Upper lobe of left lung (tissue), 6 donors: ENCODE data around the gene MAGT1. TPM values are rescaled to one million over a fixed set of nuclear protein-coding genes. Genes with fewer than 3 reads are reported as not detected.
"Not testable (repeated sequence)": the region's sequence is repeated elsewhere in the genome, so short reads cannot be mapped to it uniquely, and the experiment has no call there.

Experiments used
- ATAC-seq, 2 donors: fragments of 200-7000 bp; cut with Tn5 transposase; one replicate each; pipeline ENCODE4 v1.9.1; 2022; ENCODE audit warnings: mild to moderate bottlenecking in 2 of 2, moderate library complexity in 2 of 2; ENCODE audit not compliant: low FRiP score in 2 of 2
- DNase-seq, 2 donors: peaks; one replicate each; pipeline ENCODE4 v3.0.0-alpha.2; 2019 to 2020
- H3K27ac ChIP-seq, 4 donors: fragments of 200-600 bp; sonication (generic); one replicate each; pipeline ENCODE4 v1.5.1; 2016 to 2019
- H3K27me3 ChIP-seq, 4 donors: fragments of 200-600 bp; sonication (generic); one replicate each; pipeline ENCODE4 v1.5.1; 2017 to 2019
- H3K36me3 ChIP-seq, 4 donors: fragments of 200-600 bp; sonication (generic); one replicate each; pipeline ENCODE4 v1.5.1; 2016 to 2019
- H3K4me1 ChIP-seq, 4 donors: fragments of 200-600 bp; sonication (generic); one replicate each; pipeline ENCODE4 v1.5.1; 2018 to 2019
- H3K4me3 ChIP-seq, 4 donors: fragments of 200-600 bp; sonication (generic); one replicate each; pipeline ENCODE4 v1.5.1; 2017 to 2019; ENCODE audit warnings: mild to moderate bottlenecking in 2 of 4, moderate library complexity in 1 of 4
- H3K9me3 ChIP-seq, 4 donors: fragments of 200-600 bp; sonication (generic); one replicate each; pipeline ENCODE4 v1.5.1; 2018 to 2019
- EP300 ChIP-seq, 4 donors: sonication (generic); formaldehyde crosslinking; IDR thresholded peaks; one replicate each; pipeline ENCODE4 v1.5.1; 2017; ENCODE audit warnings: antibody characterized with exemption in 4 of 4, control low read depth in 2 of 4
- POLR2A ChIP-seq, 4 donors: fragments of 450-650 bp; IDR thresholded peaks; one replicate each; pipeline ENCODE4 v1.5.1; 2016 to 2017; ENCODE audit warnings: antibody characterized with exemption in 4 of 4, mild to moderate bottlenecking in 2 of 4
- POLR2AphosphoS5 ChIP-seq, 2 donors: sonication (generic); formaldehyde crosslinking; IDR thresholded peaks; one replicate each; pipeline ENCODE4 v1.5.1; 2017; ENCODE audit warnings: antibody characterized with exemption in 2 of 2
- WGBS, 2 donors: methylation state at CpG; one replicate each; pipeline ENCODE4 v1.1.5; 2017 to 2018; 5-methylcytosine and 5-hydroxymethylcytosine counted together
- total RNA-seq, 6 donors: library from RNA; depleted of rRNA in 4 of 6; stranded (reverse); fragments of >200 nt in 4 of 6; gene quantifications; one replicate each; pipeline versions ENCODE4 v1.1.0 to v1.2.1, GENCODE V29; 2016 to 2021
- TF ChIP-seq, protein P1 (sequence below), 6 experiments: fragments of 450-650 bp in 4 of 6; fragments of 200-600 bp in 2 of 6; sonication (generic) in 2 of 6; IDR thresholded peaks; one replicate each; pipeline ENCODE4 v1.5.1; 2016 to 2019; ENCODE audit warnings: antibody characterized with exemption in 6 of 6
- donor health status: DM: no; HTN: no; CAD: no; lungs with moderate emphysema.
- donor health status: DM: no; HTN: yes; CAD: no; lungs with severe emphysema.

MAGT1 gene
- total RNA-seq, 6 donors from 2014 or later = 26.2 to 68.2 (median 51.7) TPM

DNA sequence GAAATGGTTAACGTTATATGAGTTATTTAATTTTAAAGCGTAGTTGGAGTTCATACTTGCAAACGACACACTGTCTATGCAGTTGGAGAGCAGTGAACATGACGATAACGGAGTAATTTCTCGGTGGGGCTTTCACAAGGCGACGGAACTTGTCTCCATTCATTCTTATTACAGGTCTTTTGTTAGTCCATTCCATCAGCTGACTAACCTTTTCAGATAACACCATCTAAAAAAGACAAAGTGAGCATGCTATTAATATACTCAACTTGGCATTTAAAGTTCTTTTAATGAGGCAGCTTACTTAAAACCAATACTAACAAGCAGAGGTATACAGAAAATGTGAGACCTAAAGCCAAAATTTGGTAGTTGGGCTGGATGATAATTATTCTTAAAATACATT is 19.9 kb downstream of the MAGT1 start:
- ATAC-seq (no peak), DNase-seq (no peak)
- H3K27ac ChIP-seq = no peak overlapping the region
- peaks cover 0 to 23% (median 6%) of the 10 kb centered on the region in 4 donors for H3K36me3 ChIP-seq
- 94 to 97% methylated on average over 8 of the region's 8 CpGs for WGBS, 2 donors
- no peak for TF ChIP-seq POLR2AphosphoS5 (IDR thresholded peaks at IDR 0.05)
- no peak for TF ChIP-seq POLR2A (IDR thresholded peaks at IDR 0.05)
- TF ChIP-seq, protein P1, sequence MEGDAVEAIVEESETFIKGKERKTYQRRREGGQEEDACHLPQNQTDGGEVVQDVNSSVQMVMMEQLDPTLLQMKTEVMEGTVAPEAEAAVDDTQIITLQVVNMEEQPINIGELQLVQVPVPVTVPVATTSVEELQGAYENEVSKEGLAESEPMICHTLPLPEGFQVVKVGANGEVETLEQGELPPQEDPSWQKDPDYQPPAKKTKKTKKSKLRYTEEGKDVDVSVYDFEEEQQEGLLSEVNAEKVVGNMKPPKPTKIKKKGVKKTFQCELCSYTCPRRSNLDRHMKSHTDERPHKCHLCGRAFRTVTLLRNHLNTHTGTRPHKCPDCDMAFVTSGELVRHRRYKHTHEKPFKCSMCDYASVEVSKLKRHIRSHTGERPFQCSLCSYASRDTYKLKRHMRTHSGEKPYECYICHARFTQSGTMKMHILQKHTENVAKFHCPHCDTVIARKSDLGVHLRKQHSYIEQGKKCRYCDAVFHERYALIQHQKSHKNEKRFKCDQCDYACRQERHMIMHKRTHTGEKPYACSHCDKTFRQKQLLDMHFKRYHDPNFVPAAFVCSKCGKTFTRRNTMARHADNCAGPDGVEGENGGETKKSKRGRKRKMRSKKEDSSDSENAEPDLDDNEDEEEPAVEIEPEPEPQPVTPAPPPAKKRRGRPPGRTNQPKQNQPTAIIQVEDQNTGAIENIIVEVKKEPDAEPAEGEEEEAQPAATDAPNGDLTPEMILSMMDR (IDR thresholded peaks at IDR 0.05) = no peak
- TF ChIP-seq EP300 (IDR thresholded peaks at IDR 0.05) = no peak
- no peak overlapping the region for H3K4me3 ChIP-seq
- H3K4me1 ChIP-seq = no peaks in the 10 kb centered on the region
- no peaks in the 10 kb centered on the region for H3K9me3 ChIP-seq
- no peaks in the 10 kb centered on the region for H3K27me3 ChIP-seq

DNA sequence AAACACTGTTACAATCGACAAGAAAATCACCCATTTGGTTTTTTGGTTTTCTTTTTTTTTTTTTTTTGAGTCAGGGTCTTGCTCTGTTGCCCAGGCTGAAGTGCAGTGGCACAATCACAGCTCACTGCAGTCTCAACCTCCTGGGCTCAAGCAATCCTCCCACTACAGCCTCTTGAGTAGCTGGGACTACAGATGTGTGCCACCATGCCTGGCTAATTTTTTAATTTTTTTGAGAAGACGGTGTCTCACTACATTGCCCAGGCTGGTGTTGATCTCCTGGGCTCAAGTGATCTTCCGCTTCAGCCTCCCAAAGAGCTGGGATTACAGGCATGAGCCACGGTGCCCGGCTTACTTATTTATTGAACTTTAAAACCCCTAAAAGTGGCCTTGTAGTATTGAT is 63.7 kb downstream of the MAGT1 start:
- WGBS, 2 donors = 88 to 96% methylated on average over 5 of the region's 5 CpGs

DNA sequence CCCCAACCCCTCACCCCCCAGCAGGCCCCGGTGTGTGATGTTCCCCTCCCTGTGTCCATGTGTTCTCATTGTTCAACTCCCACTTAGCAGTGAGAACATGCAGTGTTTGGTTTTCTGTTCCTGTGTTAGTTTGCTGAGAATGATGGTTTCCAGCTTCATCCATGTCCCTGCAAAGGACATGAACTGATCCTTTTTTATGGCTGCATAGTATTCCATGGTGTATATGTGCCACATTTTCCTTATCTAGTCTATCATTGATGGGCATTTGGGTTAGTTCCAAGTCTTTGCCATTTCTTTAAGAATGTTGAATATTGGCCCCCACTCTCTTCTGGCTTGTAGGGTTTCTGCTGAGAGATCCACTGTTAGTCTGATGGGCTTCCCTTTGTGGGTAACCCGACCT is 73.2 kb downstream of the MAGT1 start:
- H3K4me3 ChIP-seq = not testable (repeated sequence)

More for the DNA sequence above, 63.7 kb downstream of the MAGT1 start:
- H3K36me3 ChIP-seq = peaks cover 0 to 15% (median 1%) of the 10 kb centered on the region in 4 donors
- H3K4me1 ChIP-seq, H3K27ac ChIP-seq, ATAC-seq, H3K9me3 ChIP-seq, DNase-seq, H3K4me3 ChIP-seq, H3K27me3 ChIP-seq: not testable (repeated sequence)

DNA sequence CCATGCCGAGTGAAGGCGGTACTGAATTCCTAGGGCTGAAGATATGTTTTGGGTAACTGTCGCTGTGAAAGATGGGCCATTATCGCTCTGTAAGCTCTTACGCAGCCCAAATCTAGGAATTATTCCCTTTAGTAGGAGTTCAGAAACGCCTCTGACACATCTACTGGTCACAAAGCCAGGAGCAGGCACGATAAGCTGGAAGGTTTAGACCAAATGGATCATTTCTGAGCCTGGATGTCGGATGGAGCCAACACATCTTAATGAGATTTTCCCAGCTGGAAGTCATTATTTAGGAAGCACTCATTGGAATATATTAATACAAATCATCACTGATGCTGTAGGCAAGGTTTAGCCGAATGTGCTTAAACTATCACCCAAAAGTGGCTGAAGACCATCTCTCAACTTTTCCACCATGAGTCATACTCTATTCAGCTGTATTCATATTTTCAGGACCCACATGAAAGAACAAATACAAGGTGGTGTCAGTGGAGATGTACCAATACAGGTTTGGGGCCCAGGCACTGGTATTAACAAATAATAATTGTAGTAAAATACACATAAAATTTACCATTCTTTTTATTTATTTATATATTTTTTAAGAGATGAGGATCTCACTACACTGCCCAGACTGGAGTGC is 75.0 kb downstream of the MAGT1 start:
- no peak for DNase-seq
- Histone ChIP-seq H3K27ac (no peak overlapping the region), H3K4me1 (no peaks in the 10 kb centered on the region), H3K4me3 (no peak overlapping the region), H3K27me3 (no peaks in the 10 kb centered on the region), H3K9me3 (no peaks in the 10 kb centered on the region), H3K36me3 (peaks cover 0 to 7% (median 0%) of the 10 kb centered on the region in 4 donors)
- WGBS, 2 donors = 82 to 90% methylated on average over 8 to 9 of the region's 9 CpGs
- ATAC-seq = no peak
- TF ChIP-seq POLR2A (IDR thresholded peaks at IDR 0.05) (no peak), EP300 (IDR thresholded peaks at IDR 0.05) (no peak), POLR2AphosphoS5 (IDR thresholded peaks at IDR 0.05) (no peak)
- TF ChIP-seq, protein P1 (IDR thresholded peaks at IDR 0.05) = no peak

More for the DNA sequence above, 73.2 kb downstream of the MAGT1 start:
- 72 to 100% methylated on average over 1 to 2 of the region's 2 CpGs for WGBS, 2 donors
- H3K9me3 ChIP-seq, ATAC-seq, H3K27ac ChIP-seq, DNase-seq, H3K27me3 ChIP-seq, H3K4me1 ChIP-seq, H3K36me3 ChIP-seq: not testable (repeated sequence)

DNA sequence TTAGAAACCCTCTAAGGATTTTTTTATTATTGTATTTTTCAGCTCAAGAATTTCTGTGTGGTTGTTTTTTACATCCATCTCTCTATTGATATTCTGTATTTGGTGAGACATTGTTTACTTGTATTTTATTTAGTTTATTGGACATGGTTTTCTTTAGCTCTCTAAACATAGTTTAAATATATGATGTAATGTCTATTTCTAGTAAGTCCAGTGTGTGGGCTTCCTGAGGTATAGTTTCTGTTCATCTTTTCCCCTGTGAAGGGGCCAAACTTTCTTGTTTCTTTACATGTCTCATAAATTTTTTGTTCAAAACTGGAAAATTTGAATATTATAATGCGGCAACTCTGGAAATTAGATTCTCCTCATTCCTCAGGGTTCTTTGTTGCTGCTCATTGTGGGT is 81.0 kb downstream of the MAGT1 start:
- TF ChIP-seq POLR2A (IDR thresholded peaks at IDR 0.05) = no peak
- TF ChIP-seq POLR2AphosphoS5 (IDR thresholded peaks at IDR 0.05) = no peak
- TF ChIP-seq EP300 (IDR thresholded peaks at IDR 0.05) = no peak
- TF ChIP-seq, protein P1 (IDR thresholded peaks at IDR 0.05) = no peak
- no peaks in the 10 kb centered on the region for H3K27me3 ChIP-seq
- peaks cover 0 to 4% (median 0%) of the 10 kb centered on the region in 4 donors for H3K9me3 ChIP-seq
- no peak for ATAC-seq
- no peak overlapping the region for H3K27ac ChIP-seq
- H3K36me3 ChIP-seq = no peaks in the 10 kb centered on the region
- WGBS, 2 donors = 94 to 95% methylated on average over 1 of the region's 1 CpG
- H3K4me3 ChIP-seq = no peak overlapping the region
- DNase-seq = no peak
- H3K4me1 ChIP-seq = no peaks in the 10 kb centered on the region

DNA sequence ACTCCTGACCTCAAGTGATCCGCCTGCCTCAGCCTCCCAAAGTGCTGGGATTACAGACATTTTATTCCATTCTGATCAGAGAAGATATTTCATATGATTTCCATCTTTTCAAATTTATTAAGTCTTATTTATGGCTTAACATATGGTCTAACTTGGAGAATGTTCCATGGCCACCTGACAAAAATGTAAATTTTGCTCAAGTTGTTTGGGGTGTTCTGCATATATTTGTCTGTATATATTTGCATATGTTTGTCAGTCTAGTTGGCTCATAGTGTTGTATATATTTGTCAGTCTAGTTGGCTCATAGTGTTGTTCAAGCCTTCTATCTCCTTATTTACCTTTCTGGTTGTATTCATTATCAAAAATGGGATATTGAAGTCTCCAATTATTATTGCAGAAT is 93.0 kb downstream of the MAGT1 start:
- Histone ChIP-seq H3K27me3 (no peaks in the 10 kb centered on the region), H3K4me1 (no peaks in the 10 kb centered on the region), H3K4me3 (no peak overlapping the region), H3K9me3 (no peaks in the 10 kb centered on the region), H3K36me3 (no peaks in the 10 kb centered on the region), H3K27ac (no peak overlapping the region)
- ATAC-seq (no peak), DNase-seq (no peak)
- TF ChIP-seq EP300 (IDR thresholded peaks at IDR 0.05) (no peak), POLR2A (IDR thresholded peaks at IDR 0.05) (no peak), POLR2AphosphoS5 (IDR thresholded peaks at IDR 0.05) (no peak)
- TF ChIP-seq, protein P1 (IDR thresholded peaks at IDR 0.05) = no peak
- 100% methylated on average over 1 of the region's 1 CpG for WGBS, 2 donors
